A549 (cell line): Measurements from ENCODE around the gene CAMK4. TPM values are rescaled to one million over a fixed set of nuclear protein-coding genes. Genes with fewer than 3 reads are reported as not detected.

Experiments used
- ATAC-seq, 2 experiments: fragments of 200-7000 bp in 1 of 2; fragments of >200 bp in 1 of 2; cut with Nextera tagmentation in 1 of 2; cut with Tn5 transposase in 1 of 2; 3 replicates each; pipeline versions ENCODE4 v1.8.0 to v1.9.1; 2018 to 2020; ENCODE audit warnings: mild to moderate bottlenecking in 1 of 2, moderate library complexity in 1 of 2
- CTCF ChIA-PET: fragments of 300-600 bp; sonication (Branson Sonifier 250); formaldehyde crosslinking; extraction: SDS; loops from one replicate; lab custom pipeline; 2021; ENCODE audit warnings: antibody characterized with exemption, inconsistent platforms; lab: Yijun Ruan, JAX
- POLR2A ChIA-PET: fragments of 350-600 bp; formaldehyde crosslinking; extraction: SDS; loops from one replicate; lab custom pipeline; 2021; ENCODE audit warnings: antibody characterized with exemption, inconsistent platforms; lab: Yijun Ruan, JAX
- DNase-seq, 2 experiments: peaks; one replicate each; pipeline versions ENCODE4 v3.0.0 to v3.0.0-alpha.2; 2011 to 2016; ENCODE audit warnings: low read depth in 1 of 2, low spot score in 1 of 2
- FAIRE-seq: peaks from 2 replicates; lab custom pipeline; 2011; peaks lifted over from hg19 to GRCh38; lab: Jason Lieb, UNC
- H3K27ac ChIP-seq, 2 experiments: fragments of >200 bp; sonication (Bioruptor Twin); formaldehyde crosslinking; 3 replicates each; pipeline ENCODE4 v1.5.1; 2016 to 2017
- H3K4me1 ChIP-seq: fragments of >200 bp; sonication (Bioruptor Twin); formaldehyde crosslinking; 3 replicates; pipeline ENCODE4 v1.6.1; 2016
- H3K4me2 ChIP-seq: fragments of >200 bp; sonication (Bioruptor Twin); formaldehyde crosslinking; 3 replicates; pipeline ENCODE4 v1.6.1; 2016
- H3K4me3 ChIP-seq: fragments of >200 bp; sonication (Bioruptor Twin); formaldehyde crosslinking; 3 replicates; pipeline ENCODE4 v1.5.1; 2016
- H3K9me3 ChIP-seq: fragments of >200 bp; sonication (Bioruptor Twin); formaldehyde crosslinking; 3 replicates; pipeline ENCODE4 v1.6.1; 2016
- BCL3 ChIP-seq: fragments of >200 bp; sonication (Bioruptor Twin); formaldehyde crosslinking; IDR thresholded peaks from 3 replicates; pipeline ENCODE4 v1.6.1; 2016
- BHLHE40 ChIP-seq: IDR thresholded peaks from 2 replicates; pipeline ENCODE4 v1.6.1; 2012; ENCODE audit warnings: low read depth, low read length, inconsistent platforms
- CHD4 ChIP-seq: fragments of 200-600 bp; sonication (generic); IDR thresholded peaks from 2 replicates; pipeline ENCODE4 v1.6.1; 2016; ENCODE audit warnings: antibody characterized with exemption, mild to moderate bottlenecking, borderline replicate concordance
- CTCF ChIP-seq: fragments of >200 bp; sonication (Bioruptor Twin); formaldehyde crosslinking; IDR thresholded peaks from 3 replicates; pipeline ENCODE4 v1.5.1; 2016
- FOSB ChIP-seq: fragments of 250-450 bp; sonication (Bioruptor Pico); IDR thresholded peaks from 2 replicates; pipeline ENCODE4 v1.5.0; 2020; ENCODE audit warnings: mild to moderate bottlenecking, moderate library complexity
- FOXS1 ChIP-seq: fragments of 250-450 bp; sonication (Bioruptor Pico); IDR thresholded peaks from 2 replicates; pipeline ENCODE4 v1.5.0; 2020; ENCODE audit warnings: mild to moderate bottlenecking, moderate library complexity
- GATA3 ChIP-seq: IDR thresholded peaks from 2 replicates; pipeline ENCODE4 v1.6.1; 2012; ENCODE audit warnings: borderline replicate concordance
- HDAC2 ChIP-seq: fragments of 200-600 bp; sonication (generic); IDR thresholded peaks from 2 replicates; pipeline ENCODE4 v1.6.1; 2016
- HEYL ChIP-seq: fragments of 250-450 bp; sonication (Bioruptor Pico); IDR thresholded peaks from 2 replicates; pipeline ENCODE4 v1.8.0; 2021; ENCODE audit warnings: mild to moderate bottlenecking, moderate library complexity
- HOXA7 ChIP-seq: fragments of 250-450 bp; sonication (Bioruptor Pico); IDR thresholded peaks from 2 replicates; pipeline ENCODE4 v1.5.0; 2020; ENCODE audit warnings: mild to moderate bottlenecking, moderate library complexity
- HOXB5 ChIP-seq: fragments of 250-450 bp; sonication (Bioruptor Pico); IDR thresholded peaks from 2 replicates; pipeline ENCODE4 v1.5.0; 2020; ENCODE audit warnings: mild to moderate bottlenecking, moderate library complexity
- JUN ChIP-seq, 2 experiments: fragments of >200 bp; sonication (Bioruptor Twin); formaldehyde crosslinking; IDR thresholded peaks; 2 replicates in 1 of 2; 3 replicates in 1 of 2; pipeline ENCODE4 v1.6.1; 2016 to 2017
- JUNB ChIP-seq: fragments of >200 bp; sonication (Bioruptor Twin); formaldehyde crosslinking; IDR thresholded peaks from 2 replicates; pipeline ENCODE4 v1.6.1; 2016
- KDM5A ChIP-seq: fragments of 200-600 bp; sonication (generic); IDR thresholded peaks from 2 replicates; pipeline ENCODE4 v1.6.1; 2016; ENCODE audit warnings: antibody characterized with exemption, mild to moderate bottlenecking
- MAFK ChIP-seq: fragments of 450-650 bp; IDR thresholded peaks from 2 replicates; pipeline ENCODE4 v1.6.1; 2014; ENCODE audit not compliant: partially characterized antibody
- NR3C1 ChIP-seq: fragments of >200 bp; sonication (Bioruptor Twin); formaldehyde crosslinking; IDR thresholded peaks from 3 replicates; pipeline ENCODE4 v1.6.1; 2017
- PBX3 ChIP-seq: IDR thresholded peaks from 2 replicates; pipeline ENCODE4 v1.6.1; 2012
- PHF8 ChIP-seq: fragments of 200-600 bp; sonication (generic); IDR thresholded peaks from 2 replicates; pipeline ENCODE4 v1.6.1; 2016; ENCODE audit warnings: low read depth, mild to moderate bottlenecking, antibody characterized with exemption, moderate library complexity, borderline replicate concordance
- POLR2A ChIP-seq: IDR thresholded peaks from 2 replicates; pipeline ENCODE4 v1.6.1; 2012; ENCODE audit warnings: mild to moderate bottlenecking, low read length
- RARB ChIP-seq: fragments of 250-450 bp; sonication (Bioruptor Pico); IDR thresholded peaks from 2 replicates; pipeline ENCODE4 v1.8.0; 2021; ENCODE audit warnings: mild to moderate bottlenecking, moderate library complexity
- RNF2 ChIP-seq: fragments of 200-600 bp; sonication (generic); IDR thresholded peaks from 2 replicates; pipeline ENCODE4 v1.6.1; 2016; ENCODE audit warnings: low read depth, mild to moderate bottlenecking, antibody characterized with exemption, moderate library complexity, borderline replicate concordance
- TFCP2L1 ChIP-seq: fragments of 250-450 bp; sonication (Bioruptor Pico); IDR thresholded peaks from 2 replicates; pipeline ENCODE4 v1.5.0; 2021; ENCODE audit warnings: mild to moderate bottlenecking
- ZFP36 ChIP-seq: fragments of 450-650 bp; IDR thresholded peaks from 2 replicates; pipeline ENCODE4 v1.6.1; 2014; ENCODE audit warnings: borderline replicate concordance; ENCODE audit not compliant: partially characterized antibody
- ZSCAN20 ChIP-seq: fragments of 250-450 bp; sonication (Bioruptor Pico); IDR thresholded peaks from 2 replicates; pipeline ENCODE4 v1.8.0; 2022; ENCODE audit warnings: mild to moderate bottlenecking, moderate library complexity
- WGBS: methylation state at CpG from one replicate; pipeline ENCODE4 v1.1.6; 2017; ENCODE audit errors: missing lambda C conversion rate; 5-methylcytosine and 5-hydroxymethylcytosine counted together
- polyA plus RNA-seq, 4 experiments: library from polyadenylated mRNA; depleted of rRNA in 3 of 4; stranded (reverse); fragments of >200 nt; fragmentation: RNase III in 1 of 4; extraction: RNeasy Plus Mini Kit Qiagen cat#74134 plus additional on column Dnase treatment in 1 of 4; gene quantifications; 2 replicates in 3 of 4; 3 replicates in 1 of 4; pipeline ENCODE4 v1.2.3, GENCODE V29; 2011 to 2017
- TF ChIP-seq, protein P1 (sequence below): fragments of 150-350 bp; IDR thresholded peaks from 2 replicates; pipeline ENCODE4 v1.6.1; 2014; ENCODE audit warnings: low read depth, mild to moderate bottlenecking, low read length

The CAMK4 gene
- polyA plus RNA-seq, 2 of the 4 experiments (the other 2 are of a cell fraction) = not detected

DNA sequence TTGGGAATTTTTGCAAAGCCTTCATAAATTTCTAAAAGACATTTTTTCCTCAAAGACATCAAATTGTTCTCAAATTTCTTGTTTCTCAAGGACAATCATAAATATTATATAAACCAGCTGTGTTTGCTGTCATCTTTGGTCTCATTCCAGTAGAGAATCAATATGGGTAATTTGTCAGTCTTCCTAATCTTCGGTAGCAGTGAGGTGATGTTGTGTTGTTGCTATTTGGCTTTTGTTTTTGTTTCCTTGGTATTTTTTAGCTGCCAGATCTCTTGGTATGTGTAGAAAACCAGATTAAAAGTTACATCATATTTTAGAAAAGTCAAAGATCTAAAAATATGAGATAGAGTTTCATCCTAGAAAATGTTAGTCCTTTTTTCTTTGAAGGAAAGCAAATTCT lies 87.5 kb downstream of the CAMK4 start:
- DNase-seq = no peak
- Histone ChIP-seq H3K27ac (no peak overlapping the region), H3K4me1 (no peaks in the 10 kb centered on the region), H3K9me3 (no peaks in the 10 kb centered on the region), H3K4me3 (no peak overlapping the region)
- CTCF ChIA-PET = no interaction called here
- TF ChIP-seq MAFK (no peak), ZFP36 (no peak), CTCF (no peak), JUNB (no peak), HDAC2 (no peak), NR3C1 (no peak), JUN (IDR thresholded peaks at IDR 0.05) (no peak), HOXB5 (no peak), TFCP2L1 (CRISPR knock-in tag) (no peak), FOXS1 (CRISPR knock-in tag) (no peak), RNF2 (no peak), POLR2A (no peak), KDM5A (no peak), BHLHE40 (no peak), HOXA7 (CRISPR knock-in tag) (no peak), FOSB (CRISPR knock-in tag) (no peak), BCL3 (no peak)
- TF ChIP-seq, protein P1, sequence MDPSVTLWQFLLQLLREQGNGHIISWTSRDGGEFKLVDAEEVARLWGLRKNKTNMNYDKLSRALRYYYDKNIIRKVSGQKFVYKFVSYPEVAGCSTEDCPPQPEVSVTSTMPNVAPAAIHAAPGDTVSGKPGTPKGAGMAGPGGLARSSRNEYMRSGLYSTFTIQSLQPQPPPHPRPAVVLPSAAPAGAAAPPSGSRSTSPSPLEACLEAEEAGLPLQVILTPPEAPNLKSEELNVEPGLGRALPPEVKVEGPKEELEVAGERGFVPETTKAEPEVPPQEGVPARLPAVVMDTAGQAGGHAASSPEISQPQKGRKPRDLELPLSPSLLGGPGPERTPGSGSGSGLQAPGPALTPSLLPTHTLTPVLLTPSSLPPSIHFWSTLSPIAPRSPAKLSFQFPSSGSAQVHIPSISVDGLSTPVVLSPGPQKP = no peak
- TF ChIP-seq, all 56 proteins: peak for 0
- H3K4me2 ChIP-seq = no peak overlapping the region
- 8% methylated on average over 1 of the region's 1 CpG for WGBS
- ATAC-seq (no peak), FAIRE-seq (no peak)
- POLR2A ChIA-PET = no interaction called here

DNA sequence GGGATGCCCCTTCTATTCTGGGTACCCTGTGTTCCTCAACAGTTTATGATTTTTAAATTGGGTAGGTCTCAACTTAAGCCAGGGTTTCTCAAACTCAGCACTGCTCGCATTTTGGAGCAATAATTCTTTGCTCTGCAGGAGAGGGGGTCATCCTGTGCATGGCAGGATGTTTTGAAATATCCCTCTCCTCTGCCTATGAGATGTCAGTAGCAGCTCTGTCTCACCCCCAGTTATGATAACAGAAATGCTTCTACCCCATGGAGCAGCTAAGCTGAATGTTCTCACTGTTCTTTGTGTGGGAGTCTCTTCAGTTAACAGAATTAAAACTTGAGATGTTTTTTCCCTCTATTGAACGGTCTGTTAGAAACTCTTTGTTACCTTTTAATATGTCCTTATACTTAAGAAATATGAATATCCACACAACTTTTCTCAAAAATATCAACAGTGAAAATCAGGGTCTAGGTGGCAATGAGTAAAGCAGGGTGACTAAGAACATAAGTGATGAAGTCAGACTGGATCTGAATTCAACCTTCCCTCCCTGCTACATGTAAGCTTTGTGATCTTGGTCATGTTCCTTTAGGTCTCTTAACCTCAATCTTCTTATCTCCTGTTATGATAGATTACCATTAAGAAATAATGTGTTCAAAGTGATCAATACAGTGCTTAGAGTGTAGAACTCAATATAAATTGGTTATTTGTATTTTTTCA lies 89.0 kb downstream of the CAMK4 start:
- no peaks in the 10 kb centered on the region for H3K9me3 ChIP-seq
- H3K4me1 ChIP-seq = no peaks in the 10 kb centered on the region
- 0% methylated on average over 2 of the region's 2 CpGs for WGBS
- no peak overlapping the region for H3K27ac ChIP-seq
- DNase-seq (no peak), FAIRE-seq (no peak), ATAC-seq (no peak)
- no peak overlapping the region for H3K4me2 ChIP-seq
- POLR2A ChIA-PET = no interaction called here
- no peak overlapping the region for H3K4me3 ChIP-seq
- TF ChIP-seq GATA3 (no peak), RARB (CRISPR knock-in tag) (no peak), CHD4 (no peak), PHF8 (no peak), ZSCAN20 (CRISPR knock-in tag) (no peak), PBX3 (no peak), POLR2A (no peak), FOSB (CRISPR knock-in tag) (no peak), HEYL (CRISPR knock-in tag) (no peak), BCL3 (no peak)
- TF ChIP-seq, protein P1 = no peak
- CTCF ChIA-PET = interaction anchor here (1.1 kb wide), 1 partner anchor 239 kb away, joined by 3 read pairs; no protein-coding TSS in a partner anchor
